HG03095 (cell line): Measurements from ENCODE around the gene PTCD2.
"Not testable (repeated sequence)": the region's sequence is repeated elsewhere in the genome, so short reads cannot be mapped to it uniquely, and the experiment has no call there.

Experiments used
- ATAC-seq: cut with Tn5 transposase; IDR thresholded peaks from one replicate; pipeline ENCODE4 v1.9.1; 2021; ENCODE audit warnings: moderate library complexity; ENCODE audit not compliant: unreplicated experiment

The PTCD2 gene

GRCh38 chr5:72296256-72296655 is 23.9 kb upstream of the PTCD2 start:
- ATAC-seq, result no peak

- ATAC-seq, result not testable (repeated sequence)
Measured at GRCh38 chr5:72298136-72298535, 22.0 kb upstream of the PTCD2 start.

- ATAC-seq, result no peak
Measured at GRCh38 chr5:72298711-72299110, 21.5 kb upstream of the PTCD2 start.

GRCh38 chr5:72300590-72301339 is 19.4 kb upstream of the PTCD2 start:
- no peak for ATAC-seq

GRCh38 chr5:72301557-72301956 is 18.6 kb upstream of the PTCD2 start:
- ATAC-seq, result peak; percentile 54

GRCh38 chr5:72302171-72302570 is 18.0 kb upstream of the PTCD2 start:
- ATAC-seq, result no peak

GRCh38 chr5:72305194-72306142 is 14.7 kb upstream of the PTCD2 start:
- ATAC-seq, result no peak

GRCh38 chr5:72307573-72307967 is 12.6 kb upstream of the PTCD2 start:
- ATAC-seq, result no peak

- peak; percentile 84 for ATAC-seq
Measured at GRCh38 chr5:72307968-72308852, 12.0 kb upstream of the PTCD2 start.

- ATAC-seq, result no peak
Measured at GRCh38 chr5:72308853-72309191, 11.4 kb upstream of the PTCD2 start.

GRCh38 chr5:72313141-72313540 is 7.0 kb upstream of the PTCD2 start:
- no peak for ATAC-seq

- no peak for ATAC-seq
Measured at GRCh38 chr5:72314571-72315172, 5.5 kb upstream of the PTCD2 start.

- not testable (repeated sequence) for ATAC-seq
Measured at GRCh38 chr5:72319435-72319975, 668 bp upstream of the PTCD2 start.

GRCh38 chr5:72324189-72324825 is 4.1 kb downstream of the PTCD2 start:
- no peak for ATAC-seq

GRCh38 chr5:72325566-72326305 is 5.6 kb downstream of the PTCD2 start:
- no peak for ATAC-seq

GRCh38 chr5:72326306-72326649 is 6.1 kb downstream of the PTCD2 start:
- no peak for ATAC-seq

GRCh38 chr5:72328172-72328571 is 8.0 kb downstream of the PTCD2 start:
- ATAC-seq, result no peak

GRCh38 chr5:72330712-72331111 is 10.5 kb downstream of the PTCD2 start:
- no peak for ATAC-seq

- no peak for ATAC-seq
Measured at GRCh38 chr5:72337159-72337558, 17.0 kb downstream of the PTCD2 start.
